Transverse colon (tissue), 4 donors: Measurements from ENCODE around the gene MUC4. TPM values are rescaled to one million over a fixed set of nuclear protein-coding genes. Genes with fewer than 3 reads are reported as not detected.
"Not testable (repeated sequence)": the region's sequence is repeated elsewhere in the genome, so short reads cannot be mapped to it uniquely, and the experiment has no call there.

Experiments used
- DNase-seq: peaks from one replicate; pipeline ENCODE4 v3.0.0-alpha.2; 2019
- H3K27ac ChIP-seq, 4 donors: fragments of 200-600 bp; sonication (generic); 2 replicates each; pipeline ENCODE4 v1.5.1; 2016 to 2018; ENCODE audit warnings: inconsistent platforms in 4 of 4
- H3K27me3 ChIP-seq: fragments of 200-600 bp; sonication (generic); 2 replicates; pipeline ENCODE4 v1.5.1; 2017; ENCODE audit warnings: inconsistent platforms
- H3K36me3 ChIP-seq, 4 donors: fragments of 200-600 bp; sonication (generic); 2 replicates each; pipeline ENCODE4 v1.5.1; 2017 to 2019; ENCODE audit warnings: inconsistent platforms in 4 of 4
- H3K4me1 ChIP-seq, 4 donors: fragments of 200-600 bp; sonication (generic); 2 replicates each; pipeline ENCODE4 v1.5.1; 2017 to 2020; ENCODE audit warnings: inconsistent platforms in 4 of 4
- H3K4me3 ChIP-seq, 4 donors: fragments of 200-600 bp; sonication (generic); 1 replicate in 1 of 4; 2 replicates in 3 of 4; pipeline versions ENCODE4 v1.5.1 to v1.6.1; 2017 to 2019; ENCODE audit warnings: inconsistent platforms in 4 of 4
- H3K9me3 ChIP-seq, 2 donors: fragments of 200-600 bp; sonication (generic); 2 replicates each; pipeline ENCODE4 v1.5.1; 2017 to 2019; ENCODE audit warnings: inconsistent platforms in 2 of 2
- CTCF ChIP-seq, 5 experiments: fragments of 200-600 bp in 3 of 5; fragments of 450-650 bp in 2 of 5; sonication (generic) in 3 of 5; IDR thresholded peaks; 1 replicate in 2 of 5; 2 replicates in 3 of 5; pipeline ENCODE4 v1.5.1; 2016 to 2017; ENCODE audit warnings: antibody characterized with exemption in 5 of 5, inconsistent platforms in 3 of 5, mild to moderate bottlenecking in 2 of 5, moderate library complexity in 1 of 5
- EP300 ChIP-seq: sonication (generic); formaldehyde crosslinking; IDR thresholded peaks from one replicate; pipeline ENCODE4 v1.6.1; 2017; ENCODE audit warnings: antibody characterized with exemption, low read depth
- POLR2A ChIP-seq: fragments of 450-650 bp; IDR thresholded peaks from one replicate; pipeline ENCODE4 v1.6.1; 2016; ENCODE audit warnings: antibody characterized with exemption, mild to moderate bottlenecking, moderate library complexity
- POLR2AphosphoS5 ChIP-seq, 3 donors: sonication (generic); formaldehyde crosslinking; IDR thresholded peaks; one replicate each; pipeline ENCODE4 v1.6.1; 2016; ENCODE audit warnings: antibody characterized with exemption in 3 of 3
- WGBS, 2 donors: methylation state at CpG; one replicate each; pipeline ENCODE4 v1.1.5; 2018; ENCODE audit warnings: low coverage in 1 of 2; 5-methylcytosine and 5-hydroxymethylcytosine counted together
- in situ Hi-C, 4 donors: fragments of 200-750 bp; cut with MboI; loops; one replicate each; pipeline versions ENCODE4 v1.15.0 to v1.15.1; 2017; ENCODE audit warnings: low sequenced_read_pairs in 3 of 4, low pct_ligation_motif_present in 1 of 4, low pct_unique_long_range_greater_than_20kb in 1 of 4
- intact Hi-C: fragments of 100-400 bp; cut with DNase I; formaldehyde crosslinking; loops from one replicate; pipeline ENCODE4 v1.15.1; 2023; ENCODE audit warnings: low total_unique reads
- total RNA-seq, 4 donors: library from RNA; depleted of rRNA; stranded (reverse); fragments of >200 nt; gene quantifications; one replicate each; pipeline ENCODE4 v1.1.0, GENCODE V29; 2016

The MUC4 gene
- total RNA-seq, 4 donors from 2014 or later: 111 to 354 (median 170) TPM

- in situ Hi-C loops (no loop called here), intact Hi-C loops (no loop called here)
- DNase-seq: no peak
- Histone ChIP-seq H3K4me1 (no peaks in the 10 kb centered on the region), H3K27ac (no peak overlapping the region), H3K4me3 (no peak overlapping the region), H3K9me3 (no peaks in the 10 kb centered on the region), H3K27me3 (no peaks in the 10 kb centered on the region), H3K36me3 (no peaks in the 10 kb centered on the region)
- no peak for TF ChIP-seq EP300
- no peak for TF ChIP-seq POLR2AphosphoS5 (IDR thresholded peaks at IDR 0.05)
- TF ChIP-seq CTCF (IDR thresholded peaks at IDR 0.05): no peak
- TF ChIP-seq POLR2A: no peak
- 97% methylated on average over 24 of the region's 26 CpGs; no CpG with 5 or more reads in 1 of the 2 donors for WGBS, 2 donors
These were observed 22.8 kb downstream of the MUC4 start for GRCh38 chr3:195788711-195789581.

GRCh38 chr3:195785781-195786405 lies 25.8 kb downstream of the MUC4 start:
- H3K27me3 ChIP-seq, H3K36me3 ChIP-seq, H3K4me3 ChIP-seq, H3K4me1 ChIP-seq, H3K9me3 ChIP-seq, intact Hi-C loops, in situ Hi-C loops, H3K27ac ChIP-seq, DNase-seq: not testable (repeated sequence)
- 88 to 91% methylated on average over 21 of the region's 21 CpGs for WGBS, 2 donors

GRCh38 chr3:195784031-195784430 lies 27.7 kb downstream of the MUC4 start:
- in situ Hi-C loops, DNase-seq, intact Hi-C loops, H3K27me3 ChIP-seq, H3K27ac ChIP-seq, H3K4me3 ChIP-seq, H3K4me1 ChIP-seq, H3K36me3 ChIP-seq, H3K9me3 ChIP-seq: not testable (repeated sequence)
- 86 to 91% methylated on average over 8 to 14 of the region's 14 CpGs for WGBS, 2 donors

- intact Hi-C loops, DNase-seq, H3K27me3 ChIP-seq, H3K4me3 ChIP-seq, in situ Hi-C loops, H3K27ac ChIP-seq, H3K4me1 ChIP-seq, H3K9me3 ChIP-seq, H3K36me3 ChIP-seq: not testable (repeated sequence)
- WGBS, 2 donors: 89 to 90% methylated on average over 8 to 12 of the region's 12 CpGs
These were observed 30.5 kb downstream of the MUC4 start for GRCh38 chr3:195781236-195781635.

GRCh38 chr3:195777975-195778374 lies 33.8 kb downstream of the MUC4 start:
- Histone ChIP-seq H3K9me3 (no peaks in the 10 kb centered on the region), H3K27ac (no peak overlapping the region), H3K36me3 (no peaks in the 10 kb centered on the region), H3K4me1 (no peaks in the 10 kb centered on the region), H3K4me3 (no peak overlapping the region), H3K27me3 (no peaks in the 10 kb centered on the region)
- no peak for TF ChIP-seq CTCF (IDR thresholded peaks at IDR 0.05)
- TF ChIP-seq POLR2A: no peak
- no peak for TF ChIP-seq POLR2AphosphoS5 (IDR thresholded peaks at IDR 0.05)
- no peak for TF ChIP-seq EP300
- DNase-seq: no peak
- WGBS, 2 donors: 90% methylated on average over 11 of the region's 11 CpGs; no CpG with 5 or more reads in 1 of the 2 donors
- intact Hi-C loops (no loop called here), in situ Hi-C loops (no loop called here)
